H54 (cell line): ENCODE results near the gene TSN.
"Not testable (repeated sequence)": the region's sequence is repeated elsewhere in the genome, so short reads cannot be mapped to it uniquely, and the experiment has no call there.

ENCODE experiments used
- DNase-seq: peaks from one replicate; pipeline ENCODE4 v3.0.0; 2011; ENCODE audit warnings: low spot score, mixed read lengths; ENCODE audit not compliant: insufficient read length
- FAIRE-seq: peaks from 3 replicates; lab custom pipeline; 2011; peaks lifted over from hg19 to GRCh38; lab: Jason Lieb, UNC
- POLR2A ChIP-seq: IDR thresholded peaks from 2 replicates; pipeline ENCODE4 v1.6.1; 2011; ENCODE audit warnings: low read depth, mild to moderate bottlenecking, low read length

The TSN gene

GRCh38 chr2:121727950-121728349 is 27.5 kb upstream of the TSN start:
- DNase-seq (no peak), FAIRE-seq (no peak)
- no peak for TF ChIP-seq POLR2A

DNA sequence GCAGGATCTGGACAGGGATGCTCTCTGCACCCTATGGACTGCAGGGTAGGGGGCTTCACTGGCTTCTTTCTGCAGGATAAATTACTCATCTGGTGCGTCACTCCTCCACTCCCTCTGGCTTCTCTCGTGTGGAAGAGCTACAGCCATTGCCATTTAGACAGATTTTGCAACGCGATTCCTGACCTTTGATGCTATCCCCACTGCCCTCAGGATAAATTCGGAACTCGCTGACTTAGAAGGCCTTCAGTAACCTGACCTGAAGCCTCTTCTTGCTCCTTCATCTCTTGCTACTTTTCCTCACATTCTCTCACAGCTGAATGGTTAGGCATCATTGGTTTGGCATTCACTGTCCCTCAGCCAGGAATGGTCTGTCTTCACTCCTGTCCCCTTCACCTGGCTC is 24.1 kb upstream of the TSN start:
- no peak for DNase-seq
- no peak for FAIRE-seq
- TF ChIP-seq POLR2A = no peak

GRCh38 chr2:121734544-121734943 is 20.9 kb upstream of the TSN start:
- not testable (repeated sequence) for DNase-seq, FAIRE-seq

GRCh38 chr2:121735518-121736074 is 19.9 kb upstream of the TSN start:
- no peak for DNase-seq

DNA sequence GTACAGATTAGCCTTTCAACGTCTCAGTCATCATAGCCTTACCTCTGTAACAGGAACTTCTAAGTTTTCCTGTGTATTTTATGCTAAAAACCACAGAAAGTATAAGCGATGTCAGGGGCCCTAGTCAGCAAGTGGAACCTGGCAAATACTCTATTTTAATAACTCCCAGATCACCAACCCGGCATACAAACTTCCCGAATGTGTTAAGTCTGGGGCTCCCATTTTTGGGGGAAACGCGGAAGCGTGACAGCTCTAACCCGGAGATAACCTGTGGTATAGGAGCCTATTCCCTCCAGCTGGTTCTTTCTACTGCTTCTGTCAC is 19.4 kb upstream of the TSN start:
- no peak for TF ChIP-seq POLR2A

More at GRCh38 chr2:121735518-121736074, 19.9 kb upstream of the TSN start:
- no peak for FAIRE-seq
- TF ChIP-seq POLR2A = no peak

GRCh38 chr2:121736462-121737336 is 18.8 kb upstream of the TSN start, which contains the start of gene NIFK:
TSS of gene NIFK (minus strand) at chr2:121736875. CDS start at chr2:121736850, 25 bp downstream.
- peak; percentile 71 for TF ChIP-seq POLR2A
- no peak for FAIRE-seq

More for the DNA sequence above, 19.4 kb upstream of the TSN start:
- no peak for FAIRE-seq
- DNase-seq = no peak

DNA sequence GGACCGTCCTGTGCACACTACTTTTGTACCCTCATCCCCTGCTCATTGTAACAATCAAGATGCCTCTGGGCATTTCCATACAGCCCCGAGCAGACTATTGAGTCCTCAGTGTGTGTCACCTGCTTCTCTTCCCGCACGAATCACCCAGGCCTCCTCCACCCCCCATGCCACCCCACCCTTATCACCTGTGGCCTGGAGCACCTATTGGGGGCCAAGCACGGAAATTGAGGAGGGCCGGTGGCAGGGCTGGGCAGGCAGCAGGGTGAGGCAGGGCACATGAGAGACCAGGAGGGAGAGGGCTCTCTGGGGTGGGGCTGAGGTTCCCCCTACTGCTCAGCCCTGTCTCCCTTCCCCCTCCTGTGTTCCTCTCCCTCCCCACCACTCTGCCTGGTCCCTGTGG is 14.5 kb upstream of the TSN start:
- no peak for DNase-seq
- TF ChIP-seq POLR2A = no peak
- FAIRE-seq = no peak

More at GRCh38 chr2:121736462-121737336, 18.8 kb upstream of the TSN start, which contains the start of gene NIFK:
- DNase-seq = peak; percentile 90

GRCh38 chr2:121741450-121741849 is 14.0 kb upstream of the TSN start:
- TF ChIP-seq POLR2A = no peak
- DNase-seq = no peak
- no peak for FAIRE-seq

DNA sequence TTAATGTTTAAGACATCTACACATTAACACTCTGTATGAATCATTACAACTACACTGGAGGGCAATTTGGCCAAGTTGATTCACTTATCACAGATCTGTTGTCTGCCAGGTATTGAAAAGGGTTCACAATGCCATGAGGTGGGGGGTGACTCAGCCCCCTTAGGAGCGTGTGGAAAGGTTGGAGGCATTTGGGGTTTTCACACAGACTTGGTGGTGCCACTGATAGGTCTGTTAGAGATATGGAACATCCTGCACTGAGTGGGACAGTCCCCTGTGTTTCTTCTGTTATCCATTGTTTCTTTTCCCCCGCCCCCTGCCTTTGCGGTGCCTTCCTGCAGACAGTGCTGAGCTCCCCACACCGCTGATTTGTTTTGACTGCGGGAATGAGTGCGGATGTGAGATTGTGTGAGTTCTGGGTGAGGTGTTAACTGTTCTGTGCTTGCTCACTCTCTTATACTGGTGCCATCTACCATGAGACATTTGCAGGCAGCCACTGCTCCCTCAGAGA is 9.3 kb upstream of the TSN start:
- no peak for FAIRE-seq
- TF ChIP-seq POLR2A = no peak
- no peak for DNase-seq

GRCh38 chr2:121748202-121748601 is 7.2 kb upstream of the TSN start:
- no peak for DNase-seq
- FAIRE-seq = peak; percentile 48
- TF ChIP-seq POLR2A = no peak

- TF ChIP-seq POLR2A = no peak
- DNase-seq (no peak), FAIRE-seq (no peak)
Measured at GRCh38 chr2:121754851-121755236, 607 bp upstream of the TSN start.

DNA sequence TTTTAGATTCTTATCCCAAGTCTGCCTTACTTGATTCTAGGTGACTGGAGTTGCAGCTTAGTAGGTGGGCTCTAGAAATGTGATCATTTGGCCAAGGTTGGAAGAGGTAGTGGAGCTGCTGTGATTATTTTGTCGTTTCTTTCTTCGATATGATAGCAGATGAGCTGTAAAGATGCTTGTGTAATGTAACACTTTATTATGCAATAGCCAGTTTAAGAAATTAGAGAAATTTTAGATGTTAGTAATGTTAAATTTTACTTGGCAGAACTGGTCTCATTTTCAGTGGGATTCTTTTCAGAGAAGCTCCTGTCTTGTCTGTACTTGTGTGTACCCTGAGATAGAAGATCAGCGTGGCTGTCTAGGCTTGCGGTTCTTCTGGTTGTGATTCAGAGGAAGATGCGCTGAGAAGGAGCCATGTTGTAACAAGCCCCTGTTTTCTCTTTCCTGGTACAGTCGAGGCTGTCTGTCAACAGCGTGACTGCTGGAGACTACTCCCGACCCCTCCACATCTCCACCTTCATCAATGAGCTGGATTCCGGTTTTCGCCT is 9.3 kb downstream of the TSN start:
- DNase-seq (no peak), FAIRE-seq (no peak)
- TF ChIP-seq POLR2A = no peak

- FAIRE-seq = peak; percentile 64
- DNase-seq = no peak
- no peak for TF ChIP-seq POLR2A
Measured at GRCh38 chr2:121766624-121767023, 11.2 kb downstream of the TSN start.

- DNase-seq = no peak
- TF ChIP-seq POLR2A = no peak
- no peak for FAIRE-seq
Measured at GRCh38 chr2:121768143-121768755, 12.8 kb downstream of the TSN start.
